Body of pancreas (tissue), 4 donors: ENCODE data around the gene COX6A1.

Source experiments
- POLR2A ChIP-seq, 3 donors: fragments of 450-650 bp; IDR thresholded peaks; one replicate each; pipeline ENCODE4 v1.6.1; 2016; ENCODE audit warnings: antibody characterized with exemption in 3 of 3, mild to moderate bottlenecking in 2 of 3
- TF ChIP-seq, protein P1 (sequence below), 7 experiments: fragments of 450-650 bp in 4 of 7; fragments of 200-600 bp in 3 of 7; sonication (generic) in 3 of 7; IDR thresholded peaks; one replicate each; pipeline ENCODE4 v1.5.1; 2016 to 2019; ENCODE audit warnings: antibody characterized with exemption in 7 of 7

DNA sequence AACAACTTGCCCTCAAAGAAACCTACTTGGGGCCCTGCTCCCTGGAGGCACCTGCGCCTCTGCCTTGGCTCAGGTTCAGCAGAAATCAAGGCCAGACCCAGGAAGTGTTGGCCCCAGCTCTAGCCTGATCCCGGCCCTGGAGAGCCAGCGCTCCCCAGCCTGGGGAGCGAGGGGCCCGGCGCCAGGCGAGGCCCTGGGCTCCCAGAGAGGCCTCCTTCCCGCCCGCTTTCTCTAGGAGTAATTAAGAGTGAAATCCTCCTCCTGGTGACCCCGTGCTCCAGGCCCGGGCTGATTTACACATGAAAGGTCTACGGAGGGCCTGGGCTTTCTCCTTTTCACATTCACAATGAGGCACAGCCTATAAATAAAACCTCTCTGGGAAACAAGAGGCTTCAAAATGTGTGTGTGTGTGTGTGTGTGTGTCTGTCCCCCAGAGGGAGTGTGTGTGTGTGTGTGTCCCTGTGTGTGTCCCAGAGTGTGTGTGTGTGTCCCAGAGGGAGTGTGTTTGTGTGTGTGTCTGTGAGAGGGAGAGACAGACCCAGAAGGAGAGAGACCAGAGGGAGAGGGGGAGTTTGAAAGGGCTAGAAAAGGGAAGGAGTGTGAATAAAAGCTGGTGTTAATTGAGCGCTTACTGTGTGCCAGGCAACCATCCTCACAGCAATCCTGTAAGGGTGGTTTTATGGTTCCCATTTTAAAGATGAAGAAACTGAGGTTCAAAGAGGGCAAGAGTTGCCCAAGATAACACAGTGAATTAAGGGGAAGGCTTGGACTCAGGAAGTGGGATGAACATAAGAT is 23.8 kb upstream of the COX6A1 start:
- TF ChIP-seq, protein P1, sequence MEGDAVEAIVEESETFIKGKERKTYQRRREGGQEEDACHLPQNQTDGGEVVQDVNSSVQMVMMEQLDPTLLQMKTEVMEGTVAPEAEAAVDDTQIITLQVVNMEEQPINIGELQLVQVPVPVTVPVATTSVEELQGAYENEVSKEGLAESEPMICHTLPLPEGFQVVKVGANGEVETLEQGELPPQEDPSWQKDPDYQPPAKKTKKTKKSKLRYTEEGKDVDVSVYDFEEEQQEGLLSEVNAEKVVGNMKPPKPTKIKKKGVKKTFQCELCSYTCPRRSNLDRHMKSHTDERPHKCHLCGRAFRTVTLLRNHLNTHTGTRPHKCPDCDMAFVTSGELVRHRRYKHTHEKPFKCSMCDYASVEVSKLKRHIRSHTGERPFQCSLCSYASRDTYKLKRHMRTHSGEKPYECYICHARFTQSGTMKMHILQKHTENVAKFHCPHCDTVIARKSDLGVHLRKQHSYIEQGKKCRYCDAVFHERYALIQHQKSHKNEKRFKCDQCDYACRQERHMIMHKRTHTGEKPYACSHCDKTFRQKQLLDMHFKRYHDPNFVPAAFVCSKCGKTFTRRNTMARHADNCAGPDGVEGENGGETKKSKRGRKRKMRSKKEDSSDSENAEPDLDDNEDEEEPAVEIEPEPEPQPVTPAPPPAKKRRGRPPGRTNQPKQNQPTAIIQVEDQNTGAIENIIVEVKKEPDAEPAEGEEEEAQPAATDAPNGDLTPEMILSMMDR (IDR thresholded peaks at IDR 0.05) = no peak
- TF ChIP-seq POLR2A (IDR thresholded peaks at IDR 0.05) = peak in 1 of 3 donors; percentile 47
